Vagina (tissue), 2 donors: ENCODE results near the gene NCR3LG1. TPM values are rescaled to one million over a fixed set of nuclear protein-coding genes. Genes with fewer than 3 reads are reported as not detected.
A peak's percentile ranks its signal among the peaks of the same experiment; 100 is the strongest.

Experiments
- DNase-seq, 2 donors: peaks; one replicate each; pipeline ENCODE4 v3.0.0-alpha.2; 2017; ENCODE audit errors: extremely low spot score in 2 of 2
- H3K27ac ChIP-seq: fragments of 200-600 bp; sonication (generic); one replicate; pipeline ENCODE4 v1.5.1; 2019
- H3K27me3 ChIP-seq: fragments of 200-600 bp; sonication (generic); one replicate; pipeline ENCODE4 v1.5.1; 2019
- H3K36me3 ChIP-seq, 2 donors: fragments of 200-600 bp; sonication (generic); one replicate each; pipeline ENCODE4 v1.5.1; 2017 to 2019
- H3K4me1 ChIP-seq: fragments of 200-600 bp; sonication (generic); one replicate; pipeline ENCODE4 v1.5.1; 2019
- H3K4me3 ChIP-seq, 2 donors: fragments of 200-600 bp; sonication (generic); 1 replicate in 1 of 2; 2 replicates in 1 of 2; pipeline ENCODE4 v1.5.1; 2016 to 2019
- H3K9me3 ChIP-seq: fragments of 200-600 bp; sonication (generic); one replicate; pipeline ENCODE4 v1.5.1; 2019
- POLR2A ChIP-seq, 2 donors: fragments of 450-650 bp; IDR thresholded peaks; one replicate each; pipeline ENCODE4 v1.6.1; 2017; ENCODE audit warnings: antibody characterized with exemption in 2 of 2, mild to moderate bottlenecking in 2 of 2, moderate library complexity in 2 of 2
- POLR2AphosphoS5 ChIP-seq, 2 donors: sonication (generic); formaldehyde crosslinking; IDR thresholded peaks; one replicate each; pipeline ENCODE4 v1.9.0; 2017; ENCODE audit warnings: antibody characterized with exemption in 2 of 2, mild to moderate bottlenecking in 2 of 2, low read depth in 1 of 2; ENCODE audit not compliant: insufficient read depth in 1 of 2
- intact Hi-C: fragments of 100-400 bp; cut with DNase I; formaldehyde crosslinking; loops from one replicate; pipeline ENCODE4 v1.15.1; 2023
- total RNA-seq: library from RNA; depleted of rRNA; stranded (reverse); fragments of >200 nt; gene quantifications from one replicate; pipeline ENCODE4 v1.2.3, GENCODE V29; 2016
- TF ChIP-seq, protein P1 (sequence below), 3 experiments: fragments of 450-650 bp in 2 of 3; fragments of 200-600 bp in 1 of 3; sonication (generic) in 1 of 3; IDR thresholded peaks; one replicate each; pipeline ENCODE4 v1.5.1; 2017 to 2019; ENCODE audit warnings: antibody characterized with exemption in 3 of 3, mild to moderate bottlenecking in 2 of 3, moderate library complexity in 2 of 3

NCR3LG1 gene
- total RNA-seq, 1 donor from 2014 or later = 2.2 TPM

DNA sequence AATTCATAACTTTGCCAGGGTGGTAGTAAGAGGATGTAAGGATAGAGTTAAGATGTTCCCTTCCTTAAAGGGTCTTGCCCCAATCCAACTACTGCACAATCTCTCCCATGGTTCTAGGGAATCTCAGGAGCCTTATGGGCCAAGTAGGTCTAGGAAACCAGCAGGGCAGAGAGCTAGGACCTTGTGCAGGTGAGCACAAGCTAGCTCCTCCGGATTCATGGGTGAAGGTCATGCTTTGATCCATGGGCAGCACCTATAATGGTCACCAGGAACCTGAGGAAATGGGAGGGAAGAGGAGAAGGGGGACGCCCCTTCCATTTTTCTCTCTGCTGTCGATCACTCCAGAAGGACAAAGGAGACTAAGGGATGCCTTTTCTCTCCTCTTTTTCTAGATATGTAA, 20.0 kb downstream of the NCR3LG1 start:
- Histone ChIP-seq H3K36me3 (peaks cover 0 to 51% of the 10 kb centered on the region in 2 donors), H3K9me3 (peaks cover 26% of the 10 kb centered on the region), H3K27me3 (no peaks in the 10 kb centered on the region), H3K4me1 (no peaks in the 10 kb centered on the region), H3K4me3 (no peak overlapping the region), H3K27ac (no peak overlapping the region)
- no peak for DNase-seq
- intact Hi-C loops = no loop called here
- TF ChIP-seq, protein P1, sequence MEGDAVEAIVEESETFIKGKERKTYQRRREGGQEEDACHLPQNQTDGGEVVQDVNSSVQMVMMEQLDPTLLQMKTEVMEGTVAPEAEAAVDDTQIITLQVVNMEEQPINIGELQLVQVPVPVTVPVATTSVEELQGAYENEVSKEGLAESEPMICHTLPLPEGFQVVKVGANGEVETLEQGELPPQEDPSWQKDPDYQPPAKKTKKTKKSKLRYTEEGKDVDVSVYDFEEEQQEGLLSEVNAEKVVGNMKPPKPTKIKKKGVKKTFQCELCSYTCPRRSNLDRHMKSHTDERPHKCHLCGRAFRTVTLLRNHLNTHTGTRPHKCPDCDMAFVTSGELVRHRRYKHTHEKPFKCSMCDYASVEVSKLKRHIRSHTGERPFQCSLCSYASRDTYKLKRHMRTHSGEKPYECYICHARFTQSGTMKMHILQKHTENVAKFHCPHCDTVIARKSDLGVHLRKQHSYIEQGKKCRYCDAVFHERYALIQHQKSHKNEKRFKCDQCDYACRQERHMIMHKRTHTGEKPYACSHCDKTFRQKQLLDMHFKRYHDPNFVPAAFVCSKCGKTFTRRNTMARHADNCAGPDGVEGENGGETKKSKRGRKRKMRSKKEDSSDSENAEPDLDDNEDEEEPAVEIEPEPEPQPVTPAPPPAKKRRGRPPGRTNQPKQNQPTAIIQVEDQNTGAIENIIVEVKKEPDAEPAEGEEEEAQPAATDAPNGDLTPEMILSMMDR (IDR thresholded peaks at IDR 0.05) = no peak
- TF ChIP-seq POLR2A (IDR thresholded peaks at IDR 0.05) (no peak), POLR2AphosphoS5 (IDR thresholded peaks at IDR 0.05; ENCODE audit: insufficient read depth in 1 of 2, low read depth in 1 of 2) (no peak)

DNA sequence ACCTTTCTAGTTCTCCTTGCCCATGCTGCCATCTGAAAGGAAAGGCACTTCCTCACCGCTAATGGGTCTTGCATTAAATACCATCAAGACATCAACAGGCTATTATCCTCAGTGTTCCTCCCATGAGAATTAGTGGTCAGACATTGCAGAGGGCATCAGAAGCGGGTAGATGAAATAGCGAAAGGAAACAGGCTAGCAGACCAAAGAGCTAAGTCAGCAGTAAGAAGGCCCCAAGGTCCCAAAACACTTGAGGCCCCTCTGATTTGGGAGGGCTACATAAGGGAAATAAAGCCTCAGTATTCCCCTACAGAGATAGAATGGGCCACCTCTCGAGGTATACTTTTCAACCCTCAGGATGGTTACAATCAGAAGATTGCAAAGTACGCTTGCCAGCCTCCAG, 23.9 kb downstream of the NCR3LG1 start:
- intact Hi-C loops = no loop called here
- H3K4me3 ChIP-seq = no peak overlapping the region
- no peak for DNase-seq
- no peaks in the 10 kb centered on the region for H3K4me1 ChIP-seq
- no peaks in the 10 kb centered on the region for H3K27me3 ChIP-seq
- no peak overlapping the region for H3K27ac ChIP-seq
- peaks cover 0 to 33% of the 10 kb centered on the region in 2 donors for H3K36me3 ChIP-seq
- H3K9me3 ChIP-seq = peaks cover 18% of the 10 kb centered on the region
- TF ChIP-seq POLR2AphosphoS5 (IDR thresholded peaks at IDR 0.05; ENCODE audit: insufficient read depth in 1 of 2, low read depth in 1 of 2) (no peak), POLR2A (IDR thresholded peaks at IDR 0.05) (no peak)
- TF ChIP-seq, protein P1 (IDR thresholded peaks at IDR 0.05) = no peak

DNA sequence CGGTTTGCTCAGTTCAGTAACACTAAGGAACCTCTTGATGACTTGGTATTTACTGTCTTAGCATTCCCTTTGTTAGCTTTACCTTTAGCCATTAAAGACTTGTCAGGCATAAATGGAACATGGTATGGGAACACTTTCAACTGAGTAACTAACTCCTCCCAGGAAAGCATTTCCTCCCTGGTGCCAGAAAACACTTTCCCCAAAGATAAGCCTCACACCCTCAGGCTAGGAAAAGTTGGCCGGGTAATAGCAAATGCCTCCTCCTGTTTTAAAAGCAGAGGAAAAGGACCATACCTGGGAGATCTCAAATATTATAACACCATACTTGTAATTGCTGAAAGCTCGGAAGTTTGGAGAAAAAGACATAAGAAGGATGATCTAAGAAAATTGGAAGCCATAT, 24.9 kb downstream of the NCR3LG1 start:
- TF ChIP-seq POLR2AphosphoS5 (IDR thresholded peaks at IDR 0.05; ENCODE audit: insufficient read depth in 1 of 2, low read depth in 1 of 2) = no peak
- TF ChIP-seq, protein P1 (IDR thresholded peaks at IDR 0.05) = no peak
- no peak for TF ChIP-seq POLR2A (IDR thresholded peaks at IDR 0.05)
- Histone ChIP-seq H3K4me3 (no peak overlapping the region), H3K4me1 (no peaks in the 10 kb centered on the region), H3K9me3 (peaks cover 13% of the 10 kb centered on the region), H3K27ac (no peak overlapping the region), H3K36me3 (peaks cover 0 to 25% of the 10 kb centered on the region in 2 donors), H3K27me3 (no peaks in the 10 kb centered on the region)
- no peak for DNase-seq
- intact Hi-C loops = no loop called here

DNA sequence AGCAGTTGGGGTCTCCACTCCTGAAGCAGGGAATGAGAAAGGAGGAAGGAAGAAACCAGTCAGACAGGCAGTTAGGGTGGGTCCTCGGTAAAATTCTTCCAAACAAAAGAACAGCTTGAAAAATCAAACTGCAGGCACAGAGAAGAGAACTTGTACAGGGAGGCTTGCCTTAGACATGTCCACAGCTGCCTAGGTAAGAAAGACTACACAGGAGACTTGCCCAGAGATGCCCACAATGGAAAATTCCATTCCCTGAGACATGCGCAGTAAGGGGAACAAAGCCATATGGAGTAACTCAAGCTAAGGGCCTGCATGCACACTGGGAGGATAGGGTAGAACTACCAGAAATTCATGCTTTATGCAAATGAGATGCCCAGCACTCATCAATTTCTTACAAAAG, 27.1 kb downstream of the NCR3LG1 start:
- Histone ChIP-seq H3K4me3 (no peak overlapping the region), H3K27ac (no peak overlapping the region), H3K9me3 (no peaks in the 10 kb centered on the region), H3K4me1 (no peaks in the 10 kb centered on the region), H3K36me3 (peaks cover 0 to 5% of the 10 kb centered on the region in 2 donors), H3K27me3 (no peaks in the 10 kb centered on the region)
- TF ChIP-seq POLR2AphosphoS5 (IDR thresholded peaks at IDR 0.05; ENCODE audit: insufficient read depth in 1 of 2, low read depth in 1 of 2) = no peak
- TF ChIP-seq POLR2A (IDR thresholded peaks at IDR 0.05) = no peak
- TF ChIP-seq, protein P1 (IDR thresholded peaks at IDR 0.05) = no peak
- DNase-seq = peak in 1 of 2 donors; percentile 58
- intact Hi-C loops = no loop called here

DNA sequence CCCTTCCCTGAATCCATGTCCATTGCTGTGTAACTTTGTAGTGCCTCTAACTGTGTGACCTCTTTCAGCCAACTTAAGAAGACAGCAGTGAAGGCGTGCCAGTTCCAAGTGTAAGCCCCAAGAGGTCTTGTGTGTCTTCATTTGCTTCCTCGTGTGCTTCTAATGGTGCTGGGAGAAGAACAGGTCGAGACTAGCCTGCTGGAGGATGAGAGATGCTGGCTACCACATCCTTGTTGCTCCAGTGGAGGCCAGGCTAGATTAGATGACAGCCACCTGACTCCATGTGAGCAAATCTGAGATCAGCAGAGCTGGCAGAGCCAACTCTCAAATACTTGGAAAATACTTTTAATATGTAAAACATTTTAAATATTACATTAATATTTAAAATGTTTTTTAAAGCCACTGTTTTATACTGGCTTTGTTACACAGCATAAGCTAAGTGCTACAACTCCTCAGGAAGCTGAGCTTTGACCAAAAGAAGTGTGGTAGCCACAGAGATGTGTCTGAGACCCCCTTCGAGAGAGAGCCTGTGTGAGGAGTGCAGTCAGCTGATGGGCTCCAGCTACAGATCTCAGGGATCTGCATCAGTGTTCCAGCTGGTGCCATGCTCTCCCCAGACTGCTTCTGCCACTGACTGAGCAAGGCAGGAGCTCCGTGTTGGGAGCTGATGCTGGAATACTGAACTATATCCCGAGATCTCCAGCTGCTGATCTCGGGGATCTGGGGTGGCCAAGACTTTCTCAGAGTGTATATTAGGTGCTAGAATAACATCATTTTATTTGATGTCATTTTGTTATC, 28.0 kb downstream of the NCR3LG1 start:
- intact Hi-C loops = no loop called here
- no peaks in the 10 kb centered on the region for H3K36me3 ChIP-seq
- H3K9me3 ChIP-seq = no peaks in the 10 kb centered on the region
- TF ChIP-seq, protein P1 (IDR thresholded peaks at IDR 0.05) = no peak
- TF ChIP-seq POLR2A (IDR thresholded peaks at IDR 0.05) = no peak
- no peak overlapping the region for H3K4me3 ChIP-seq
- H3K27ac ChIP-seq = no peak overlapping the region
- peak in 1 of 2 donors; percentile 67 for DNase-seq
- H3K27me3 ChIP-seq = no peaks in the 10 kb centered on the region
- no peaks in the 10 kb centered on the region for H3K4me1 ChIP-seq
